Activated CD4-positive, alpha-beta T cell treated with anti-CD3 and anti-CD28 coated beads, Interleukin-2, Interleukin-6, amounts not matched to agents 100 ng/mL and 50 ng/mL, durations not matched to agents 16 hours and 8 hours (primary cell): Measurements from ENCODE around the gene SCAP.
A peak's percentile ranks its signal among the peaks of the same experiment; 100 is the strongest.
"Not testable (repeated sequence)": the region's sequence is repeated elsewhere in the genome, so short reads cannot be mapped to it uniquely, and the experiment has no call there.

ENCODE experiments used
- DNase-seq: peaks from one replicate; pipeline ENCODE4 v3.0.0-alpha.2; 2020

Gene SCAP

GRCh38 chr3:47475570-47476329 is at the start of gene SCAP:
SCAP (minus strand) TSS chr3:47475941; CDS start chr3:47442993, 32,948 bp downstream.
- DNase-seq: peak; percentile 97

GRCh38 chr3:47523310-47524073 is 47.8 kb upstream of the SCAP start:
- DNase-seq: no peak

- peak; percentile 88 for DNase-seq
Measured at GRCh38 chr3:47522082-47522987, 46.6 kb upstream of the SCAP start.

- no peak for DNase-seq
Measured at GRCh38 chr3:47520756-47521155, 45.0 kb upstream of the SCAP start.

GRCh38 chr3:47517937-47518336 is 42.2 kb upstream of the SCAP start:
- DNase-seq: no peak

GRCh38 chr3:47515864-47516319 is 40.2 kb upstream of the SCAP start:
- no peak for DNase-seq

GRCh38 chr3:47515100-47515499 is 39.4 kb upstream of the SCAP start:
- DNase-seq: no peak

- DNase-seq: peak; percentile 98
Measured at GRCh38 chr3:47513125-47513929, 37.6 kb upstream of the SCAP start, which contains the start of gene ELP6. ELP6 (minus strand) TSS chr3:47513712; CDS start chr3:47513590, 122 bp downstream.

- peak; percentile 25 for DNase-seq
Measured at GRCh38 chr3:47512416-47513124, 36.8 kb upstream of the SCAP start.

- DNase-seq: not testable (repeated sequence)
Measured at GRCh38 chr3:47505267-47505666, 29.5 kb upstream of the SCAP start.

- no peak for DNase-seq
Measured at GRCh38 chr3:47504113-47504512, 28.4 kb upstream of the SCAP start.

GRCh38 chr3:47503033-47503432 is 27.3 kb upstream of the SCAP start:
- no peak for DNase-seq

GRCh38 chr3:47496892-47497291 is 21.2 kb upstream of the SCAP start:
- DNase-seq: no peak

GRCh38 chr3:47495886-47496285 is 20.1 kb upstream of the SCAP start:
- no peak for DNase-seq

- no peak for DNase-seq
Measured at GRCh38 chr3:47495111-47495510, 19.4 kb upstream of the SCAP start.

GRCh38 chr3:47491777-47492176 is 16.0 kb upstream of the SCAP start:
- DNase-seq: no peak

GRCh38 chr3:47491186-47491585 is 15.4 kb upstream of the SCAP start:
- no peak for DNase-seq

- DNase-seq: no peak
Measured at GRCh38 chr3:47487265-47487664, 11.5 kb upstream of the SCAP start.

GRCh38 chr3:47485812-47486211 is 10.1 kb upstream of the SCAP start:
- DNase-seq: no peak

GRCh38 chr3:47482366-47482765 is 6.6 kb upstream of the SCAP start:
- no peak for DNase-seq

GRCh38 chr3:47481763-47482162 is 6.0 kb upstream of the SCAP start:
- not testable (repeated sequence) for DNase-seq
